ENCODE data around the gene ABO. TPM values are rescaled to one million over a fixed set of nuclear protein-coding genes. Genes with fewer than 3 reads are reported as not detected.

ABO gene
- total and polyA plus RNA-seq, 4 donors, result 3.9 to 23.0 (median 9.3) TPM

- H3K4me1 ChIP-seq (ENCODE audit: control insufficient read depth in 5 of 5, insufficient read depth in 5 of 5, low read length in 5 of 5), result no peaks in the 10 kb centered on the region
- no peak overlapping the region for H3K4me3 ChIP-seq
- H3K27me3 ChIP-seq (ENCODE audit: control insufficient read depth in 3 of 3, insufficient read depth in 3 of 3, low read length in 2 of 3), result no peaks in the 10 kb centered on the region
- DNase-seq (no peak), ATAC-seq (ENCODE audit: insufficient read depth, low FRiP score) (no peak)
- H3K27ac ChIP-seq (ENCODE audit: low read depth in 1 of 2, low read length in 1 of 2), result no peak overlapping the region
- no peak overlapping the region for H3K9ac ChIP-seq (ENCODE audit: insufficient read depth in 1 of 2, low read length in 2 of 2)
- H3K9me3 ChIP-seq (ENCODE audit: control insufficient read depth in 4 of 4, insufficient read depth in 3 of 4, low read length in 3 of 4), result peaks cover 0 to 5% (median 0%) of the 10 kb centered on the region in 4 donors
- 85 to 93% methylated on average over 8 of the region's 8 CpGs for WGBS, 2 donors
- no peak for TF ChIP-seq CTCF (IDR thresholded peaks at IDR 0.05; ENCODE audit: control extremely low read depth, extremely low read depth)
- no peaks in the 10 kb centered on the region for H3K36me3 ChIP-seq (ENCODE audit: control insufficient read depth in 4 of 4, insufficient read depth in 4 of 4, low read length in 4 of 4)
These were observed 10.7 kb downstream of the ABO start for GRCh38 chr9:133264235-133264764.

- peaks cover 0 to 5% (median 0%) of the 10 kb centered on the region in 4 donors for H3K9me3 ChIP-seq (ENCODE audit: control insufficient read depth in 4 of 4, insufficient read depth in 3 of 4, low read length in 3 of 4)
- ATAC-seq (ENCODE audit: insufficient read depth, low FRiP score) (no peak), DNase-seq (no peak)
- H3K4me3 ChIP-seq, result no peak overlapping the region
- no peak overlapping the region for H3K9ac ChIP-seq (ENCODE audit: insufficient read depth in 1 of 2, low read length in 2 of 2)
- 79 to 91% methylated on average over 10 of the region's 10 CpGs for WGBS, 2 donors
- H3K27ac ChIP-seq (ENCODE audit: low read depth in 1 of 2, low read length in 1 of 2), result no peak overlapping the region
- H3K36me3 ChIP-seq (ENCODE audit: control insufficient read depth in 4 of 4, insufficient read depth in 4 of 4, low read length in 4 of 4), result no peaks in the 10 kb centered on the region
- TF ChIP-seq CTCF (IDR thresholded peaks at IDR 0.05; ENCODE audit: control extremely low read depth, extremely low read depth), result no peak
- H3K27me3 ChIP-seq (ENCODE audit: control insufficient read depth in 3 of 3, insufficient read depth in 3 of 3, low read length in 2 of 3), result no peaks in the 10 kb centered on the region
- no peaks in the 10 kb centered on the region for H3K4me1 ChIP-seq (ENCODE audit: control insufficient read depth in 5 of 5, insufficient read depth in 5 of 5, low read length in 5 of 5)
These were observed 11.4 kb downstream of the ABO start for GRCh38 chr9:133263557-133263956.

- Histone ChIP-seq H3K4me1 (ENCODE audit: control insufficient read depth in 5 of 5, insufficient read depth in 5 of 5, low read length in 5 of 5) (peaks cover 0 to 2% (median 0%) of the 10 kb centered on the region in 5 donors), H3K4me3 (no peak overlapping the region), H3K27ac (ENCODE audit: low read depth in 1 of 2, low read length in 1 of 2) (no peak overlapping the region), H3K27me3 (ENCODE audit: control insufficient read depth in 3 of 3, insufficient read depth in 3 of 3, low read length in 2 of 3) (no peaks in the 10 kb centered on the region), H3K36me3 (ENCODE audit: control insufficient read depth in 4 of 4, insufficient read depth in 4 of 4, low read length in 4 of 4) (no peaks in the 10 kb centered on the region), H3K9ac (ENCODE audit: insufficient read depth in 1 of 2, low read length in 2 of 2) (no peak overlapping the region), H3K9me3 (ENCODE audit: control insufficient read depth in 4 of 4, insufficient read depth in 3 of 4, low read length in 3 of 4) (peaks cover 0 to 7% (median 0%) of the 10 kb centered on the region in 4 donors)
- DNase-seq (no peak), ATAC-seq (ENCODE audit: insufficient read depth, low FRiP score) (no peak)
- no peak for TF ChIP-seq CTCF (IDR thresholded peaks at IDR 0.05; ENCODE audit: control extremely low read depth, extremely low read depth)
- 82 to 87% methylated on average over 11 of the region's 11 CpGs for WGBS, 2 donors
These were observed 12.8 kb downstream of the ABO start for GRCh38 chr9:133262226-133262625.

GRCh38 chr9:133261753-133262120, 13.3 kb downstream of the ABO start:
- 85 to 86% methylated on average over 5 of the region's 5 CpGs for WGBS, 2 donors
- Histone ChIP-seq H3K4me1 (ENCODE audit: control insufficient read depth in 5 of 5, insufficient read depth in 5 of 5, low read length in 5 of 5) (peaks cover 0 to 2% (median 0%) of the 10 kb centered on the region in 5 donors), H3K9ac (ENCODE audit: insufficient read depth in 1 of 2, low read length in 2 of 2) (no peak overlapping the region), H3K36me3 (ENCODE audit: control insufficient read depth in 4 of 4, insufficient read depth in 4 of 4, low read length in 4 of 4) (no peaks in the 10 kb centered on the region), H3K9me3 (ENCODE audit: control insufficient read depth in 4 of 4, insufficient read depth in 3 of 4, low read length in 3 of 4) (peaks cover 0 to 7% (median 0%) of the 10 kb centered on the region in 4 donors), H3K4me3 (no peak overlapping the region), H3K27ac (ENCODE audit: low read depth in 1 of 2, low read length in 1 of 2) (no peak overlapping the region), H3K27me3 (ENCODE audit: control insufficient read depth in 3 of 3, insufficient read depth in 3 of 3, low read length in 2 of 3) (no peaks in the 10 kb centered on the region)
- TF ChIP-seq CTCF (IDR thresholded peaks at IDR 0.05; ENCODE audit: control extremely low read depth, extremely low read depth), result no peak
- no peak for ATAC-seq (ENCODE audit: insufficient read depth, low FRiP score)
- no peak for DNase-seq
